SK-N-SH (cell line): Measurements from ENCODE around the gene INTS1.

Experiments
- EZH2phosphoT487 ChIP-seq: fragments of 200-600 bp; sonication (generic); IDR thresholded peaks from 2 replicates; pipeline ENCODE4 v1.6.1; 2017; ENCODE audit warnings: low read depth, mixed run types, mild to moderate bottlenecking, antibody characterized with exemption, moderate library complexity, borderline replicate concordance
- FOXJ3 ChIP-seq: sonication (generic); formaldehyde crosslinking; IDR thresholded peaks from 2 replicates; pipeline ENCODE4 v1.5.1; 2020; ENCODE audit warnings: mild to moderate bottlenecking, missing genetic modification reagents
- MXI1 ChIP-seq: IDR thresholded peaks from 2 replicates; pipeline ENCODE4 v1.6.1; 2012; ENCODE audit warnings: mild to moderate bottlenecking, low read depth, low read length, improper control_type of control experiment
- NRF1 ChIP-seq: IDR thresholded peaks from 2 replicates; pipeline ENCODE4 v1.6.1; 2012; ENCODE audit warnings: low read depth, mild to moderate bottlenecking, low read length
- POLR2AphosphoS5 ChIP-seq: IDR thresholded peaks from 2 replicates; pipeline ENCODE4 v1.6.1; 2012; ENCODE audit warnings: low read depth, low read length
- RAD21 ChIP-seq: IDR thresholded peaks from 2 replicates; pipeline ENCODE4 v1.6.1; 2012; ENCODE audit warnings: mild to moderate bottlenecking, low read length
- RXRA ChIP-seq: IDR thresholded peaks from 2 replicates; pipeline ENCODE4 v1.4.0; 2012; ENCODE audit warnings: low read depth, mild to moderate bottlenecking, borderline replicate concordance
- TAF1 ChIP-seq: IDR thresholded peaks from 2 replicates; pipeline ENCODE4 v1.6.1; 2012; ENCODE audit warnings: low read depth, mild to moderate bottlenecking, low read length, moderate library complexity, borderline replicate concordance
- TF ChIP-seq, protein P1 (sequence below): fragments of 200-600 bp; sonication (generic); IDR thresholded peaks from 2 replicates; pipeline ENCODE4 v1.6.1; 2017; ENCODE audit warnings: antibody characterized with exemption, mild to moderate bottlenecking, moderate library complexity
- TF ChIP-seq, protein P2 (sequence below): IDR thresholded peaks from 2 replicates; pipeline ENCODE4; 2012

DNA sequence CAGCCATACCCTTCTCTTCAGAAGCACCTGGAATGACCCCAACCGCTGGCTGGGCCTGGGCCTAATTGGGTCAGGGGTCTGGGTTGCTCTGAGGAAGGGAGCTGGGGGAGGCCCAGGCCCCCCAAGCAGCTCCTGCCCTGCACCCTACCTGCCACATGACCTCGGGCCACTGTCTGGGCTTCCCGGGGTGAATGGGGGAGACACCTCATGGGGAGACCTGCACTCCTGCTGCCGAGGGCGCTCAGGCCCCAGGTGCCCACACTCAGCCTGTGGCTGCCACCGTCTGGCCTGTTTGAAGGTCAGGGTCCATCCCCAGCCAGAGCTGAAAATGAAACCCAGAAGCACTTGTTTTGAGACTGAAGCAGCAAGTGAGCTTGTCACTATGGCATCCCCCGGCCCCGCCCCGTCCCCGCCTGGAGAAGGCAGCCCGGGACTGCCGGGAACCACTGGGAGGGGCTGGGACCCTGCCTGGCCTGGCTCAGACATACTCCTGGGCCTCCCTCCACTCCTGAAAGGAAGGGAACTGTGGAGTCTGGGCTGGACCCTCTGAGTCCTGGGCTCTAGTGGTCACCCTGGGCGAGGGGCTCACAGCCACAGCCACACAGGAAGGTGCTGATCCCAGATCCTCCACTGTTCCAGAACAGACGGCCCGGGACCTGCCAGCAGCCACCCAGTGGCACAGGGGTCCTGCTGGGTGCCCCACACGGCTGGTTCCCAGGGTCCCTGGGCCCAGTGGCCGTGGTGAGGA lies 37.5 kb downstream of the INTS1 start:
- TF ChIP-seq, protein P1, sequence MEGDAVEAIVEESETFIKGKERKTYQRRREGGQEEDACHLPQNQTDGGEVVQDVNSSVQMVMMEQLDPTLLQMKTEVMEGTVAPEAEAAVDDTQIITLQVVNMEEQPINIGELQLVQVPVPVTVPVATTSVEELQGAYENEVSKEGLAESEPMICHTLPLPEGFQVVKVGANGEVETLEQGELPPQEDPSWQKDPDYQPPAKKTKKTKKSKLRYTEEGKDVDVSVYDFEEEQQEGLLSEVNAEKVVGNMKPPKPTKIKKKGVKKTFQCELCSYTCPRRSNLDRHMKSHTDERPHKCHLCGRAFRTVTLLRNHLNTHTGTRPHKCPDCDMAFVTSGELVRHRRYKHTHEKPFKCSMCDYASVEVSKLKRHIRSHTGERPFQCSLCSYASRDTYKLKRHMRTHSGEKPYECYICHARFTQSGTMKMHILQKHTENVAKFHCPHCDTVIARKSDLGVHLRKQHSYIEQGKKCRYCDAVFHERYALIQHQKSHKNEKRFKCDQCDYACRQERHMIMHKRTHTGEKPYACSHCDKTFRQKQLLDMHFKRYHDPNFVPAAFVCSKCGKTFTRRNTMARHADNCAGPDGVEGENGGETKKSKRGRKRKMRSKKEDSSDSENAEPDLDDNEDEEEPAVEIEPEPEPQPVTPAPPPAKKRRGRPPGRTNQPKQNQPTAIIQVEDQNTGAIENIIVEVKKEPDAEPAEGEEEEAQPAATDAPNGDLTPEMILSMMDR: no peak
- no peak for TF ChIP-seq EZH2phosphoT487
- TF ChIP-seq, protein P2, sequence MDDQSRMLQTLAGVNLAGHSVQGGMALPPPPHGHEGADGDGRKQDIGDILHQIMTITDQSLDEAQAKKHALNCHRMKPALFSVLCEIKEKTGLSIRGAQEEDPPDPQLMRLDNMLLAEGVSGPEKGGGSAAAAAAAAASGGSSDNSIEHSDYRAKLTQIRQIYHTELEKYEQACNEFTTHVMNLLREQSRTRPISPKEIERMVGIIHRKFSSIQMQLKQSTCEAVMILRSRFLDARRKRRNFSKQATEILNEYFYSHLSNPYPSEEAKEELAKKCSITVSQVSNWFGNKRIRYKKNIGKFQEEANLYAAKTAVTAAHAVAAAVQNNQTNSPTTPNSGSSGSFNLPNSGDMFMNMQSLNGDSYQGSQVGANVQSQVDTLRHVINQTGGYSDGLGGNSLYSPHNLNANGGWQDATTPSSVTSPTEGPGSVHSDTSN: no peak
- no peak; the same call in 1 of the 2 replicates for TF ChIP-seq POLR2AphosphoS5
- no peak for TF ChIP-seq NRF1
- TF ChIP-seq TAF1: no peak
- TF ChIP-seq MXI1: no peak
- peak; percentile 25; the same call in 1 of the 2 replicates for TF ChIP-seq RAD21
- TF ChIP-seq FOXJ3 (CRISPR knock-in tag): no peak
- no peak for TF ChIP-seq RXRA
